GM23338 (cell line): ENCODE measurements around the gene CACNA2D4. TPM values are rescaled to one million over a fixed set of nuclear protein-coding genes. Genes with fewer than 3 reads are reported as not detected.
A peak's percentile ranks its signal among the peaks of the same experiment; 100 is the strongest.

Experiments used
- ATAC-seq: fragments of 200-7000 bp; cut with Tn5 transposase; 3 replicates; pipeline ENCODE4 v1.9.1; 2020
- DNase-seq: peaks from one replicate; pipeline ENCODE4 v3.0.0-alpha.2; 2015; ENCODE audit warnings: low spot score
- H2AFZ ChIP-seq: fragments of 200-600 bp; sonication (generic); 2 replicates; pipeline ENCODE4 v1.8.0; 2016; ENCODE audit warnings: antibody characterized with exemption, mild to moderate bottlenecking, moderate library complexity
- H3F3A ChIP-seq: fragments of 200-600 bp; sonication (generic); replicated peaks from 2 replicates; pipeline ENCODE4 v1.8.0; 2017; ENCODE audit warnings: antibody characterized with exemption, mixed run types, low read depth
- H3K27ac ChIP-seq: fragments of 200-600 bp; sonication (generic); 2 replicates; pipeline ENCODE4 v1.6.1; 2016; ENCODE audit warnings: low read depth
- H3K27me3 ChIP-seq: fragments of 200-600 bp; sonication (generic); 2 replicates; pipeline ENCODE4 v1.8.0; 2016; ENCODE audit warnings: mild to moderate bottlenecking, mixed run types, moderate library complexity; ENCODE audit not compliant: insufficient read depth
- H3K36me3 ChIP-seq: fragments of 200-600 bp; sonication (generic); 2 replicates; pipeline ENCODE4 v1.8.0; 2016; ENCODE audit warnings: mild to moderate bottlenecking; ENCODE audit not compliant: insufficient read depth
- H3K4me1 ChIP-seq: fragments of 200-600 bp; sonication (generic); 2 replicates; pipeline ENCODE4 v1.8.0; 2016; ENCODE audit warnings: mild to moderate bottlenecking, moderate library complexity; ENCODE audit not compliant: insufficient read depth
- H3K4me2 ChIP-seq: fragments of 200-600 bp; sonication (generic); 2 replicates; pipeline ENCODE4 v1.7.1; 2017; ENCODE audit warnings: mixed run types
- H3K4me3 ChIP-seq: fragments of 200-600 bp; sonication (generic); 2 replicates; pipeline ENCODE4 v1.6.1; 2016; ENCODE audit warnings: mixed run types
- H3K79me2 ChIP-seq: fragments of 200-600 bp; sonication (generic); replicated peaks from 2 replicates; pipeline ENCODE4 v1.8.0; 2017; ENCODE audit warnings: mild to moderate bottlenecking; ENCODE audit not compliant: insufficient read depth
- H3K9me2 ChIP-seq: fragments of 200-600 bp; sonication (generic); 2 replicates; pipeline ENCODE4 v1.8.0; 2017; ENCODE audit not compliant: insufficient read depth
- H4K20me1 ChIP-seq: fragments of 200-600 bp; sonication (generic); replicated peaks from 2 replicates; pipeline ENCODE4 v1.8.0; 2017; ENCODE audit warnings: mild to moderate bottlenecking; ENCODE audit not compliant: insufficient read depth
- H3K27ac Mint-ChIP-seq: 2 replicates; pipeline ENCODE4 v1.8.0; 2020; ENCODE audit warnings: inconsistent platforms, mild to moderate bottlenecking, moderate library complexity, mixed read lengths
- H3K27me3 Mint-ChIP-seq: 3 replicates; pipeline ENCODE4 v1.8.0; 2022; ENCODE audit warnings: low read depth, mild to moderate bottlenecking, moderate library complexity, mixed read lengths, inconsistent platforms; ENCODE audit not compliant: insufficient read depth, poor library complexity
- H3K36me3 Mint-ChIP-seq: 3 replicates; pipeline ENCODE4 v1.8.0; 2021; ENCODE audit warnings: low read depth, mild to moderate bottlenecking, inconsistent platforms, moderate library complexity, mixed read lengths
- H3K4me1 Mint-ChIP-seq: 3 replicates; pipeline ENCODE4 v1.8.0; 2020; ENCODE audit warnings: mild to moderate bottlenecking, inconsistent platforms, mixed read lengths
- H3K4me3 Mint-ChIP-seq: 3 replicates; pipeline ENCODE4 v1.8.0; 2021; ENCODE audit warnings: moderate library complexity, mild to moderate bottlenecking, inconsistent platforms, mixed read lengths
- H3K9me3 Mint-ChIP-seq: 3 replicates; pipeline ENCODE4 v1.8.0; 2020; ENCODE audit warnings: moderate library complexity, mild to moderate bottlenecking, inconsistent platforms, mixed read lengths
- CREB1 ChIP-seq: fragments of 250-450 bp; sonication (Bioruptor Pico); IDR thresholded peaks from 2 replicates; pipeline ENCODE4 v1.5.0; 2020; ENCODE audit warnings: low read depth, mild to moderate bottlenecking, moderate library complexity
- ETS1 ChIP-seq: IDR thresholded peaks from 2 replicates; pipeline ENCODE4 v1.6.1; 2016; ENCODE audit warnings: antibody characterized with exemption
- EZH2 ChIP-seq: fragments of 200-600 bp; sonication (generic); IDR thresholded peaks from one replicate; pipeline ENCODE4 v1.8.0; 2017; ENCODE audit warnings: antibody characterized with exemption, mild to moderate bottlenecking, low read depth; ENCODE audit not compliant: unreplicated experiment
- EZH2phosphoT487 ChIP-seq: fragments of 200-600 bp; sonication (generic); IDR thresholded peaks from one replicate; pipeline ENCODE4 v1.8.1; 2018; ENCODE audit warnings: antibody characterized with exemption; ENCODE audit not compliant: unreplicated experiment
- JUNB ChIP-seq: IDR thresholded peaks from one replicate; pipeline ENCODE4 v1.6.1; 2016; ENCODE audit warnings: antibody characterized with exemption; ENCODE audit not compliant: unreplicated experiment
- NANOG ChIP-seq: IDR thresholded peaks from 2 replicates; pipeline ENCODE4 v1.6.1; 2016; ENCODE audit warnings: antibody characterized with exemption, borderline replicate concordance
- POLR2AphosphoS5 ChIP-seq: IDR thresholded peaks from 2 replicates; pipeline ENCODE4 v1.6.1; 2016; ENCODE audit warnings: antibody characterized with exemption, low read depth
- STAT1 ChIP-seq: IDR thresholded peaks from one replicate; pipeline ENCODE4 v1.6.1; 2016; ENCODE audit warnings: antibody characterized with exemption; ENCODE audit not compliant: unreplicated experiment
- ZNF114 ChIP-seq: fragments of 250-450 bp; sonication (Bioruptor Pico); IDR thresholded peaks from 2 replicates; pipeline ENCODE4 v1.5.0; 2020; ENCODE audit warnings: mild to moderate bottlenecking, moderate library complexity
- ZNF331 ChIP-seq: fragments of 250-450 bp; sonication (Bioruptor Pico); IDR thresholded peaks from 2 replicates; pipeline ENCODE4 v1.5.0; 2020; ENCODE audit warnings: low read depth, mild to moderate bottlenecking, moderate library complexity
- ZNF462 ChIP-seq: fragments of 250-450 bp; sonication (Bioruptor Pico); IDR thresholded peaks from 2 replicates; pipeline ENCODE4 v1.5.0; 2020; ENCODE audit warnings: mild to moderate bottlenecking, moderate library complexity
- polyA plus RNA-seq: library from polyadenylated mRNA; unstranded; fragments of >200 nt; fragmentation: Nextera tagmentation; extraction: Ambion mirVana; gene quantifications from 2 replicates; pipeline ENCODE4 v1.2.1, GENCODE V29; 2016
- total RNA-seq: library from RNA; depleted of rRNA; stranded (reverse); fragments of >200 nt; shearing (Covaris generic); gene quantifications from 2 replicates; pipeline ENCODE4 v1.2.3, GENCODE V29; 2014
- TF ChIP-seq, protein P1 (sequence below), 2 experiments: fragments of 200-600 bp in 1 of 2; sonication (generic) in 1 of 2; conservative IDR thresholded peaks; 2 replicates each; pipeline versions ENCODE4 v1.5.1 to v1.6.1; 2016 to 2017; ENCODE audit warnings: antibody characterized with exemption in 2 of 2, low read depth in 2 of 2, mild to moderate bottlenecking in 2 of 2, moderate library complexity in 1 of 2
- TF ChIP-seq, protein P2 (sequence below): IDR thresholded peaks from one replicate; pipeline ENCODE4 v1.6.1; 2018; ENCODE audit warnings: antibody characterized with exemption; ENCODE audit not compliant: unreplicated experiment

Gene CACNA2D4
- total and polyA plus RNA-seq, 2 experiments from 2014 or later, result 0.07 to 0.24 TPM

DNA sequence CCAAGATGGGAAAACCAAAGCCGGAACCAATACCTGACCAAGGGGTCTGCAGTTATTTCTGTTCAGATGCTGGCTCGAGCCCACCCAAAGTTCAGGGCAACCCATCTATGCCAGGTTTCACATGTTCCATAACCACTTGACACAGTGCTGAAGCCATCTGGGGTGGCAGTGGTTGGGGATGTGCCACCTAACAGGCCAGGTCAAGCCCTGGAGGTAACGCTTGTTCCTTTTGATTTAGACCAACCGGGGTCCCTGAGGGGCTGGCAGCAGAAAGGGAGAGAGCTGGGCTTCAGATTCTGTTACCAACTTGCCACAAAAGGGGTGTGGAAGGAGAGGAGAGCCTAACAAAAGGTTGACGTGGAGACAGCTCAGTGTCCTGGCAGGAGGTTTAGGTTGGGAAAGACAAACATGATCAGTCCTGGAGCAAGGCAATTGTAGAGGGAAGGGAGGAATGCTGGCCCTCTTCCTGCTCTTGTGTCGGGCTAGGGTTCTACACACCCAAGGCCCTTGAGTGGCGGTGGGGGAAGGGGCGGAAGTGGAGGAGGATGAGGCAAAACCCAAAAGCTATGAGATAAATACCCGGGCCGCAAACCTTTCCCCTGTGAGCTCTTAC lies 31.9 kb downstream of the CACNA2D4 start:
- Histone ChIP-seq H3F3A (no peaks in the 10 kb centered on the region), H3K4me3 (no peak overlapping the region), H4K20me1 (no peaks in the 10 kb centered on the region), H3K27ac (no peak overlapping the region), H3K4me1 (no peaks in the 10 kb centered on the region), H3K36me3 (no peaks in the 10 kb centered on the region), H3K79me2 (no peaks in the 10 kb centered on the region), H3K9me2 (peaks cover 7% of the 10 kb centered on the region; the same call in 1 of the 2 replicates), H3K4me2 (no peak overlapping the region), H2AFZ (peak overlapping the region; percentile 38; the same call in 1 of the 2 replicates), H3K27me3 (no peaks in the 10 kb centered on the region)
- no peak overlapping the region for H3K27ac Mint-ChIP-seq
- H3K27me3 Mint-ChIP-seq, result no peaks in the 10 kb centered on the region
- ATAC-seq (no peak), DNase-seq (no peak)
- H3K4me1 Mint-ChIP-seq, result peaks cover 4% of the 10 kb centered on the region; the same call in 1 of the 3 replicates
- TF ChIP-seq JUNB, result no peak
- TF ChIP-seq ETS1, result no peak
- TF ChIP-seq EZH2phosphoT487, result no peak
- TF ChIP-seq, protein P1, sequence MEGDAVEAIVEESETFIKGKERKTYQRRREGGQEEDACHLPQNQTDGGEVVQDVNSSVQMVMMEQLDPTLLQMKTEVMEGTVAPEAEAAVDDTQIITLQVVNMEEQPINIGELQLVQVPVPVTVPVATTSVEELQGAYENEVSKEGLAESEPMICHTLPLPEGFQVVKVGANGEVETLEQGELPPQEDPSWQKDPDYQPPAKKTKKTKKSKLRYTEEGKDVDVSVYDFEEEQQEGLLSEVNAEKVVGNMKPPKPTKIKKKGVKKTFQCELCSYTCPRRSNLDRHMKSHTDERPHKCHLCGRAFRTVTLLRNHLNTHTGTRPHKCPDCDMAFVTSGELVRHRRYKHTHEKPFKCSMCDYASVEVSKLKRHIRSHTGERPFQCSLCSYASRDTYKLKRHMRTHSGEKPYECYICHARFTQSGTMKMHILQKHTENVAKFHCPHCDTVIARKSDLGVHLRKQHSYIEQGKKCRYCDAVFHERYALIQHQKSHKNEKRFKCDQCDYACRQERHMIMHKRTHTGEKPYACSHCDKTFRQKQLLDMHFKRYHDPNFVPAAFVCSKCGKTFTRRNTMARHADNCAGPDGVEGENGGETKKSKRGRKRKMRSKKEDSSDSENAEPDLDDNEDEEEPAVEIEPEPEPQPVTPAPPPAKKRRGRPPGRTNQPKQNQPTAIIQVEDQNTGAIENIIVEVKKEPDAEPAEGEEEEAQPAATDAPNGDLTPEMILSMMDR (conservative IDR thresholded peaks at IDR 0.05; ENCODE audit: low read depth in 2 of 2), result no peak
- no peak for TF ChIP-seq STAT1
- no peak for TF ChIP-seq EZH2
- TF ChIP-seq ZNF462 (CRISPR knock-in tag), result no peak
- TF ChIP-seq POLR2AphosphoS5, result no peak
- no peak for TF ChIP-seq CREB1
- no peak for TF ChIP-seq NANOG
- TF ChIP-seq ZNF331 (CRISPR knock-in tag), result no peak
- no peak for TF ChIP-seq ZNF114
- TF ChIP-seq, protein P2, sequence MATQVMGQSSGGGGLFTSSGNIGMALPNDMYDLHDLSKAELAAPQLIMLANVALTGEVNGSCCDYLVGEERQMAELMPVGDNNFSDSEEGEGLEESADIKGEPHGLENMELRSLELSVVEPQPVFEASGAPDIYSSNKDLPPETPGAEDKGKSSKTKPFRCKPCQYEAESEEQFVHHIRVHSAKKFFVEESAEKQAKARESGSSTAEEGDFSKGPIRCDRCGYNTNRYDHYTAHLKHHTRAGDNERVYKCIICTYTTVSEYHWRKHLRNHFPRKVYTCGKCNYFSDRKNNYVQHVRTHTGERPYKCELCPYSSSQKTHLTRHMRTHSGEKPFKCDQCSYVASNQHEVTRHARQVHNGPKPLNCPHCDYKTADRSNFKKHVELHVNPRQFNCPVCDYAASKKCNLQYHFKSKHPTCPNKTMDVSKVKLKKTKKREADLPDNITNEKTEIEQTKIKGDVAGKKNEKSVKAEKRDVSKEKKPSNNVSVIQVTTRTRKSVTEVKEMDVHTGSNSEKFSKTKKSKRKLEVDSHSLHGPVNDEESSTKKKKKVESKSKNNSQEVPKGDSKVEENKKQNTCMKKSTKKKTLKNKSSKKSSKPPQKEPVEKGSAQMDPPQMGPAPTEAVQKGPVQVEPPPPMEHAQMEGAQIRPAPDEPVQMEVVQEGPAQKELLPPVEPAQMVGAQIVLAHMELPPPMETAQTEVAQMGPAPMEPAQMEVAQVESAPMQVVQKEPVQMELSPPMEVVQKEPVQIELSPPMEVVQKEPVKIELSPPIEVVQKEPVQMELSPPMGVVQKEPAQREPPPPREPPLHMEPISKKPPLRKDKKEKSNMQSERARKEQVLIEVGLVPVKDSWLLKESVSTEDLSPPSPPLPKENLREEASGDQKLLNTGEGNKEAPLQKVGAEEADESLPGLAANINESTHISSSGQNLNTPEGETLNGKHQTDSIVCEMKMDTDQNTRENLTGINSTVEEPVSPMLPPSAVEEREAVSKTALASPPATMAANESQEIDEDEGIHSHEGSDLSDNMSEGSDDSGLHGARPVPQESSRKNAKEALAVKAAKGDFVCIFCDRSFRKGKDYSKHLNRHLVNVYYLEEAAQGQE, result no peak
- no peak overlapping the region for H3K4me3 Mint-ChIP-seq
- H3K9me3 Mint-ChIP-seq, result no peaks in the 10 kb centered on the region; the same call in 2 of the 3 replicates
- H3K36me3 Mint-ChIP-seq, result no peaks in the 10 kb centered on the region; the same call in 2 of the 3 replicates
